ENCODE measurements around the gene CNOT11.

CNOT11 gene

GRCh38 chr2:101251844-101252407 is 760 bp upstream of the CNOT11 start:
- H3K4me3 ChIP-seq (ENCODE audit: low read depth, low read length) = peak overlapping the region; percentile 90
- no peak for DNase-seq (ENCODE audit: low read depth)
- TF ChIP-seq, protein P1, sequence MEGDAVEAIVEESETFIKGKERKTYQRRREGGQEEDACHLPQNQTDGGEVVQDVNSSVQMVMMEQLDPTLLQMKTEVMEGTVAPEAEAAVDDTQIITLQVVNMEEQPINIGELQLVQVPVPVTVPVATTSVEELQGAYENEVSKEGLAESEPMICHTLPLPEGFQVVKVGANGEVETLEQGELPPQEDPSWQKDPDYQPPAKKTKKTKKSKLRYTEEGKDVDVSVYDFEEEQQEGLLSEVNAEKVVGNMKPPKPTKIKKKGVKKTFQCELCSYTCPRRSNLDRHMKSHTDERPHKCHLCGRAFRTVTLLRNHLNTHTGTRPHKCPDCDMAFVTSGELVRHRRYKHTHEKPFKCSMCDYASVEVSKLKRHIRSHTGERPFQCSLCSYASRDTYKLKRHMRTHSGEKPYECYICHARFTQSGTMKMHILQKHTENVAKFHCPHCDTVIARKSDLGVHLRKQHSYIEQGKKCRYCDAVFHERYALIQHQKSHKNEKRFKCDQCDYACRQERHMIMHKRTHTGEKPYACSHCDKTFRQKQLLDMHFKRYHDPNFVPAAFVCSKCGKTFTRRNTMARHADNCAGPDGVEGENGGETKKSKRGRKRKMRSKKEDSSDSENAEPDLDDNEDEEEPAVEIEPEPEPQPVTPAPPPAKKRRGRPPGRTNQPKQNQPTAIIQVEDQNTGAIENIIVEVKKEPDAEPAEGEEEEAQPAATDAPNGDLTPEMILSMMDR (conservative IDR thresholded peaks at IDR 0.05; ENCODE audit: low read depth, low read length) = peak; percentile 25

GRCh38 chr2:101253013-101253702 is 472 bp downstream of the CNOT11 start:
- TF ChIP-seq, protein P1 (conservative IDR thresholded peaks at IDR 0.05; ENCODE audit: low read depth, low read length) = no peak
- peak overlapping the region; percentile 90 for H3K4me3 ChIP-seq (ENCODE audit: low read depth, low read length)
- peak; percentile 74 for DNase-seq (ENCODE audit: low read depth)

DNA sequence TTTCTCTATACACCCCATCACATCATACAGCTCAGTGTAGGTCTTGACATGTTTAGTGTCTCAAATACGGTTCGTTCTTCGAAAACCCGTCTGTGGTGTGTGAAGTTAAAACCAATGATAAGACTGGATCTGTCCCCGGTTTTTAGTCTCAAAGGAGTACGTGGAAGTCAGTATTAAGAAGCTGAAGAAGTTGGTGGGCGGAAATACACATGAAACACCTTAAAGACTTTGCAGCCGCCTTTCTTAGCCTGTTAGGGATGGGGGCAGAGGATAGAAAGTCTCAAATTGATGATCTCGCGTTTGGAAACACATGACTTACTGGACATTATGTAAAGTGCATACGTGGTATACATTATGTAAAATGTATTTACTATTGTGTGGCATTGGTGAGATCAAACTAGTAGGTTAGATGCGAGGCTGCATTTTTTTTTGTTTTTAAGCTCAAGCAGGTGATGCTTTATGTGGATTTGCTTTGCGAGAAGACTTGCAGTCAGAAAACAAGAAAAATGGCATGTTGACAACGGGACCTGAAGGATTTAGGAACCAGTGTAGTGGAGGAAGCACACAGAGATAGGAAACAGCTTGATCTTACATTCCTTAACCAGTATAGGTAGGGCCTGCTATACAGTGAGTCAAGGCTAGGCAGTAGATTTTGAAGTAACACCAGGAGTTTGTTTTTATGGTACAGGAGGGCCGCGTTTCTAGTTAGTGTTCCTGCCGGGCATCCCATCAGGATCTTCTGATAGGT is 1.2 kb downstream of the CNOT11 start:
- TF ChIP-seq, protein P1 (conservative IDR thresholded peaks at IDR 0.05; ENCODE audit: low read depth, low read length) = no peak
- peak overlapping the region; percentile 90 for H3K4me3 ChIP-seq (ENCODE audit: low read depth, low read length)
- DNase-seq (ENCODE audit: low read depth) = peak; percentile 14

DNA sequence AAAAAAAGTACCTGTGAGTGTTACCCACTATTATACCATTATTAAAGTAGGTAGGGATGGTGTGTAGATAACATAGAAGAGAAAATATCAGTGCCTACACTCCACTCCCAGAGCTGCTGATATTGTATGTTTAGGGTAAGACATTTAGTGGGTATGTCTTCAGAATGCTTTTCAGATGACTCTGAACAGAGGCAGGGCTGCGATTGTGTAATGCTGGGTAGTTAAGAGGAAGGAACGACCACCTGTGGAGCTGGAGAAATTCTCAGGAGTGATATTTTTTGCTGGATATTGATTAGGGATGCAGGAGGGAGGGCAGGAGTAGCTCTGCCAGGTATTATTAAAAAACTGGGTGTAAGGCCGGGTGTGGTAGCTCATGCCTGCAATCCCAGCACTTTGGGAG is 2.8 kb downstream of the CNOT11 start:
- TF ChIP-seq, protein P1 (conservative IDR thresholded peaks at IDR 0.05; ENCODE audit: low read depth, low read length) = no peak
- H3K4me3 ChIP-seq (ENCODE audit: low read depth, low read length) = no peak overlapping the region
- DNase-seq (ENCODE audit: low read depth) = peak; percentile 84

GRCh38 chr2:101256316-101256715 is 3.6 kb downstream of the CNOT11 start:
- TF ChIP-seq, protein P1 (conservative IDR thresholded peaks at IDR 0.05; ENCODE audit: low read depth, low read length) = no peak
- H3K4me3 ChIP-seq (ENCODE audit: low read depth, low read length) = no peak overlapping the region

GRCh38 chr2:101258804-101259203 is 6.1 kb downstream of the CNOT11 start:
- DNase-seq (ENCODE audit: low read depth) = no peak
- TF ChIP-seq, protein P1 (conservative IDR thresholded peaks at IDR 0.05; ENCODE audit: low read depth, low read length) = no peak
- no peak overlapping the region for H3K4me3 ChIP-seq (ENCODE audit: low read depth, low read length)

More at GRCh38 chr2:101256316-101256715, 3.6 kb downstream of the CNOT11 start:
- DNase-seq (ENCODE audit: low read depth) = no peak

Measured in choroid plexus epithelial cell (primary cell).